Coronary artery (tissue), 2 donors: Measurements from ENCODE around the gene ATG4D.
A peak's percentile ranks its signal among the peaks of the same experiment; 100 is the strongest.

Source experiments
- DNase-seq: peaks from one replicate; pipeline ENCODE4 v3.0.0-alpha.2; 2017; ENCODE audit warnings: low spot score
- H3K27ac ChIP-seq, 2 donors: fragments of 200-600 bp; sonication (generic); one replicate each; pipeline ENCODE4 v1.5.1; 2016 to 2019
- H3K4me3 ChIP-seq: fragments of 200-600 bp; sonication (generic); 2 replicates; pipeline ENCODE4 v1.5.1; 2016; ENCODE audit warnings: mild to moderate bottlenecking, moderate library complexity
- CTCF ChIP-seq: fragments of 200-600 bp; sonication (generic); IDR thresholded peaks from one replicate; pipeline ENCODE4 v1.5.1; 2019; ENCODE audit warnings: antibody characterized with exemption

Gene ATG4D

GRCh38 chr19:10560154-10560553 is 16.4 kb downstream of the ATG4D start:
- DNase-seq: no peak
- TF ChIP-seq CTCF: no peak
- H3K4me3 ChIP-seq: no peak overlapping the region
- no peak overlapping the region for H3K27ac ChIP-seq

- peak; percentile 56 for DNase-seq
- H3K4me3 ChIP-seq: no peak overlapping the region
- no peak overlapping the region for H3K27ac ChIP-seq
- no peak for TF ChIP-seq CTCF
Observed at GRCh38 chr19:10562609-10563008, 18.9 kb downstream of the ATG4D start.

GRCh38 chr19:10565028-10565566 is 21.4 kb downstream of the ATG4D start:
- Histone ChIP-seq H3K4me3 (peak overlapping the region; percentile 89), H3K27ac (peak overlapping the region; percentile 88 to 91)
- peak; percentile 76 for DNase-seq
- TF ChIP-seq CTCF: no peak

GRCh38 chr19:10565567-10566407 is 22.1 kb downstream of the ATG4D start, which contains the start of gene KRI1:
TSS of gene KRI1 (minus strand) at chr19:10566010. CDS start at chr19:10565999, 11 bp downstream.
- TF ChIP-seq CTCF: no peak
- peak within 1 kb of the TSS; percentile 88 to 91 for H3K27ac ChIP-seq
- peak within 1 kb of the TSS; percentile 89 for H3K4me3 ChIP-seq
- peak; percentile 99 for DNase-seq

- Histone ChIP-seq H3K27ac (peak overlapping the region; percentile 88 to 91), H3K4me3 (peak overlapping the region; percentile 89)
- no peak for DNase-seq
- TF ChIP-seq CTCF: no peak
Observed at GRCh38 chr19:10566408-10566657, 22.6 kb downstream of the ATG4D start.

- peak overlapping the region; percentile 88 to 91 for H3K27ac ChIP-seq
- peak; percentile 73 for DNase-seq
- TF ChIP-seq CTCF: no peak
- H3K4me3 ChIP-seq: peak overlapping the region; percentile 89
Observed at GRCh38 chr19:10566658-10567410, 23.1 kb downstream of the ATG4D start.
